ENCODE results near the gene FCF1.

FCF1 gene

GRCh38 chr14:74685056-74685455, 27.9 kb upstream of the FCF1 start (continued):
- TF ChIP-seq PRDM4 (tag by site-specific recombination; IDR thresholded peaks at IDR 0.05) = no peak
- TF ChIP-seq ZNF776 (tag by site-specific recombination; IDR thresholded peaks at IDR 0.05; ENCODE audit: borderline replicate concordance) = no peak

- H3K36me3 ChIP-seq (ENCODE audit: control insufficient read depth in 2 of 2, insufficient read depth in 1 of 2, low read length in 2 of 2) = peaks cover 27 to 79% of the 10 kb centered on the region in 2 experiments
- no peak for TF ChIP-seq PRDM10 (tag by site-specific recombination; IDR thresholded peaks at IDR 0.05)
- no peak for TF ChIP-seq ZNF280C (tag by site-specific recombination; IDR thresholded peaks at IDR 0.05)
- no peak for TF ChIP-seq SP3 (tag by site-specific recombination; IDR thresholded peaks at IDR 0.05)
- TF ChIP-seq ZNF221 (tag by site-specific recombination; IDR thresholded peaks at IDR 0.05; ENCODE audit: borderline replicate concordance) = no peak
- TF ChIP-seq ZNF768 (tag by site-specific recombination; IDR thresholded peaks at IDR 0.05) = no peak
- no peak for TF ChIP-seq KLF1 (tag by site-specific recombination; IDR thresholded peaks at IDR 0.05)
- TF ChIP-seq ZNF211 (tag by site-specific recombination; IDR thresholded peaks at IDR 0.05; ENCODE audit: low read depth) = no peak
- TF ChIP-seq ZNF791 (tag by site-specific recombination; IDR thresholded peaks at IDR 0.05) = no peak
- no peak for TF ChIP-seq ZNF792 (tag by site-specific recombination; IDR thresholded peaks at IDR 0.05)
- no peak for TF ChIP-seq ZNF514 (tag by site-specific recombination; IDR thresholded peaks at IDR 0.05)
- no peak for TF ChIP-seq RBAK (tag by site-specific recombination; IDR thresholded peaks at IDR 0.05)
- TF ChIP-seq ZNF629 (tag by site-specific recombination; IDR thresholded peaks at IDR 0.05) = no peak
- no peak for TF ChIP-seq ZBTB1 (tag by site-specific recombination; IDR thresholded peaks at IDR 0.05)
- TF ChIP-seq ZNF24 (tag by site-specific recombination; IDR thresholded peaks at IDR 0.05) = no peak
- no peaks in the 10 kb centered on the region for H3K9me3 ChIP-seq (ENCODE audit: control insufficient read depth, insufficient read depth, low read depth, low read length)
- no peaks in the 10 kb centered on the region for H3K4me1 ChIP-seq (ENCODE audit: control insufficient read depth, insufficient read depth, low read length)
- H3K4me3 ChIP-seq (ENCODE audit: low read depth, low read length) = no peak overlapping the region
- H3K27ac ChIP-seq (ENCODE audit: extremely low read depth, low read depth, low read length) = no peak overlapping the region
- CTCF ChIA-PET = interaction anchor here (0.5 to 1.3 kb wide), 5 partner anchors 50 to 429 kb away, joined by 3 to 7 read pairs (median 4); partner anchors contain the start of gene LTBP2
- POLR2A ChIA-PET = no interaction called here
Observed at GRCh38 chr14:74685921-74686678, 26.8 kb upstream of the FCF1 start.
